ENCODE measurements around the gene OR2AP1.
"Not testable (repeated sequence)": the region's sequence is repeated elsewhere in the genome, so short reads cannot be mapped to it uniquely, and the experiment has no call there.

OR2AP1 gene

GRCh38 chr12:55572168-55572567 lies at the start of gene OR2AP1:
OR2AP1 (plus strand) TSS chr12:55572468; CDS start chr12:55574415, 1,947 bp downstream.
- no peak for DNase-seq (ENCODE audit: low read depth)

DNA sequence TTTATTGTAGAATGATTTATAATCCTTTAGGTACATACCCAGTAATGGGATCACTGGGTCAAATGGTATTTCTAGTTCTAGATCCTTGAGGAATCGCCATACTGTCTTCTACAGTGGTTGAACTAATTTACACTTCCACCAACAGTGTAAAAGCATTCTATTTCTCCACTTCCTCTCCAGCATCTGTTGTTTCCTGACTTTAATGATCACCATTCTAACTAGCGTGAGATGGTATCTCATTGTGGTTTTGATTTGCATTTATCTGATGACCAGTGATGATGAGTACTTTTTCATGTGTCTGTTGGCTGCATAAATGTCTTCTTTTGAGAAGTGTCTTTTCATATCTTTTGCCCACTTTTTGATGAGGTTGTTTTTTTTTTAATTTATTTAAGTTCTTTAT lies 24.0 kb upstream of the OR2AP1 start:
- DNase-seq (ENCODE audit: low read depth), result not testable (repeated sequence)

GRCh38 chr12:55548756-55549155 lies 23.5 kb upstream of the OR2AP1 start:
- no peak for DNase-seq (ENCODE audit: low read depth)

GRCh38 chr12:55549302-55549701 lies 23.0 kb upstream of the OR2AP1 start, which contains the start of gene OR6C4:
OR6C4 (plus strand) TSS chr12:55549602; CDS start chr12:55551227, 1,625 bp downstream.
- DNase-seq (ENCODE audit: low read depth), result no peak

DNA sequence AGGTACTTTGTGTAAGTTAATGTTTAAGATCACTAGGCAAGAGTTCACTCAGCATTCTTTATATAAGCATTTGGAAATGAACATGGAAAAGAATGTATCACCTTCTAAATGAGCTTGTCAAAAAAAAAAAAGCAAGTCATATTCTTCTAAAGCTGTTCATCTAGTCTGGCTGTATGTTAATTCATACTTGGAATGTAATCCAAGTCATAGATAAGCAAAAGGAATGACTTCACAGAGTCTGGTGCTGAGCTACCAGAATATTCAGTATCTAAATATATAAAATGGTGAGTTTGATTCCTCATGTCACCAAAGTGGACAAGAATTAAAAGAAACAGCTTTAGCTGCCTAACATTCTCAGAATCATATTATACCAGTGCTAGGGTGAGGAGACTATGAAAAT lies 18.0 kb upstream of the OR2AP1 start:
- DNase-seq (ENCODE audit: low read depth), result no peak

- DNase-seq (ENCODE audit: low read depth), result not testable (repeated sequence)
These were observed 2.2 kb upstream of the OR2AP1 start for GRCh38 chr12:55570060-55570459.

DNA sequence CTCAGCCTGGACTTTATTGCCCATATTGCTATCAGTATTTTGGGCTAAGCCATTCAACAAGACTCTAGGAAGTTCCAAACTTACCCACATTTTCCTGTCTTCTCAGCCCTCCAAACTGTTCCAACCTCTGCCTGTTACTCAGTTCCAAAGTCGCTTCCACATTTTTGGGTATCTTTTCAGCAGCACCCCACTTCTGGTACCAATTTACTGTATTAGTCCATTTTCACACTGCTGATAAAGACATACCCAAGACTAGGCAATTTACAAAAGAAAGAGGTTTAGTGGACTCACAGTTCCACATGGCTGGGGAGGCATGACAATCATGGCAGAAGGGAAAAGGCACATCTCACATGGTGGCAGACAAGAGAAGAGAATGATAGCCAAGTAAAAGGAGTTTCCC lies 1.6 kb upstream of the OR2AP1 start:
- not testable (repeated sequence) for DNase-seq (ENCODE audit: low read depth)

- DNase-seq (ENCODE audit: low read depth), result no peak
These were observed 9.8 kb downstream of the OR2AP1 start for GRCh38 chr12:55582066-55582465.

DNA sequence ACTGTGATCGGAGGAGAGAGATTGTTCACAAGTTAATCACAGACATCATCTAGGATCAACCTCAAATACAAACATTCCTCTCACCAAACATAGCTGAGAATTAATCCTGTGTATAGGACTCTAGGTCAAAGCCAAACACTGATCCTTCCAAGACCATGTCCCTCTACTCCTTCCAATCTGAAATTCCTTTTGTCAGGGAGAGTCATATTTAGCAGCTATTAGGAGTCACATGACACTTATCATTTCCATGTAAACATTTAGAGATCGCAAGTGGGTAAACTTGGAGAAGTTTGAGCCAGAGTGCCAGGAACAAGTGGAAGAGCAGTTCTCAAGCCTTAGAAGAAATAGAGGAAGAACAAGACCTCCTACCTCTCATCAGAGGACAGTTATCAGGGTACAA lies 13.5 kb downstream of the OR2AP1 start:
- no peak for DNase-seq (ENCODE audit: low read depth)

- DNase-seq (ENCODE audit: low read depth), result not testable (repeated sequence)
These were observed 17.9 kb downstream of the OR2AP1 start for GRCh38 chr12:55590152-55590551.

- no peak for DNase-seq (ENCODE audit: low read depth)
These were observed 35.7 kb downstream of the OR2AP1 start for GRCh38 chr12:55607821-55608594.

- no peak for DNase-seq (ENCODE audit: low read depth)
These were observed 38.3 kb downstream of the OR2AP1 start for GRCh38 chr12:55610598-55610997.

DNA sequence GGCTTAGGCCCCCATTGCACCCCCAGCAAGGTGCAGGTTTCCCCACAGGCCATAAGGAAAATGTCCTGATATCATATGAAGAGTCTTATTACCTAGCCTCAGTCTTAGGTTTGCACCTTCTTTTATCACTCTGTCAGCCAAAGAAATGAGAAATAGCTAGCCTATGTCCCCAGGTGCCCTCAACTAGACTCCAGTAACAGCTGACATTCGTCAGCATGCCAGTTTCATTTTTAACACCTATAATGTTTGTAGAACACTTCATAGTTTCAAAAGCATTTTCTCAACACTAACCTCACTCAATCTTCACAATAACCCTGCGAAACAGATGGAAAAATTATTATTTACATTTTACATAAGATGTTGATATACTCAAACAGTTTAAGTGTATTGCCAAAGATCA lies 40.4 kb downstream of the OR2AP1 start:
- no peak for DNase-seq (ENCODE audit: low read depth)

DNA sequence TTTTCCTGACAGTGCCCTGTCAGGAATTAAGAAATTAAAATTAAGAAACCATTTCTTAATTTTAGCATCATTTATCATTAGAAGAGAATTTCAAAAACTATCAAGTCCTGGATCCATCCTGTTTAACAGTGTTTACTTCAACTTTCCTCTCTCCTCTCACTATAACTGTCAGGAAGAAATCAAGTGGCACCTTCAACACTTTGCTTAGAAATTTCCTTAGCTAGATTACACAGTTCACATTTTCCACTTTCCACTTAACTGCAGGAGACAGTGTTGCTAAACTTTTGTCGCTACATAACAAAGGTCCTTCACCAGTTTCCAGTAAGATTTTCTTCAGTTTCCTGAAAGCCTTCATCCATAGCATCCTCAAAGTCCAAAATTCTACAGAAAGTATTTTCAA lies 42.5 kb downstream of the OR2AP1 start:
- no peak for DNase-seq (ENCODE audit: low read depth)

GRCh38 chr12:55619354-55620138 lies 47.3 kb downstream of the OR2AP1 start:
- no peak for DNase-seq (ENCODE audit: low read depth)

DNA sequence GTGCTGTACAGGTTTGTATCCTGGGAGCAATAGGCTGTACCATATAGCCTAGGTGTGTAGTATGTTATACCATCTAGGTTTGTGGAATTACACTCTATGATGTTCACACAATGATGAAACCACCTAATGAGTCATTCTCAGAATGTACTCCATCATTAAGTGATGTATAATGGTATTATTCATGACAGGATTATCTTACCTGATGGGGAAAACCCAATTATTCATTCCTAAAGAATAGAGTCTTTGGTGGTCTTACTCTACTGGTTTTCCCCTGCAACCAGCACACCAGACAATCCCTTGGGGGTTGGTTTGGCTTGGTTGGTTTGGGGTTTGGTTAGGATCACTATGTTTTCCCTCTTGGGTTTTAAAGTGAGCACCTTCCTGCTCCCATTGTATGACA lies 51.8 kb downstream of the OR2AP1 start:
- no peak for DNase-seq (ENCODE audit: low read depth)

Measured in stimulated activated CD8-positive, alpha-beta memory T cell treated with anti-CD3 and anti-CD28 coated beads, Interleukin-7, amount 100 ng/mL, for 24 hours (primary cell).